Spleen (tissue), 7 donors: Measurements from ENCODE around the gene ITPKB.

ENCODE experiments used
- CTCF ChIP-seq, 11 experiments: fragments of 200-600 bp in 7 of 11; fragments of 450-650 bp in 4 of 11; sonication (generic) in 4 of 11; IDR thresholded peaks in 8 of 11; conservative IDR thresholded peaks in 3 of 11; 1 replicate in 7 of 11; 2 replicates in 4 of 11; pipeline versions ENCODE4 v1.4.0 to v1.8.0; 2016 to 2021; ENCODE audit warnings: antibody characterized with exemption in 11 of 11, inconsistent platforms in 4 of 11, mild to moderate bottlenecking in 1 of 11
- POLR2A ChIP-seq, 3 donors: fragments of 450-650 bp; IDR thresholded peaks; one replicate each; pipeline ENCODE4 v1.5.1; 2017; ENCODE audit warnings: antibody characterized with exemption in 3 of 3, mild to moderate bottlenecking in 1 of 3
- donor health status: DM: no; HTN: no; CAD: no; lungs with moderate emphysema.
- donor health status: DM: no; HTN: no; CAD: no.
- donor health status: DM: no; HTN: no; CAD: no.

DNA sequence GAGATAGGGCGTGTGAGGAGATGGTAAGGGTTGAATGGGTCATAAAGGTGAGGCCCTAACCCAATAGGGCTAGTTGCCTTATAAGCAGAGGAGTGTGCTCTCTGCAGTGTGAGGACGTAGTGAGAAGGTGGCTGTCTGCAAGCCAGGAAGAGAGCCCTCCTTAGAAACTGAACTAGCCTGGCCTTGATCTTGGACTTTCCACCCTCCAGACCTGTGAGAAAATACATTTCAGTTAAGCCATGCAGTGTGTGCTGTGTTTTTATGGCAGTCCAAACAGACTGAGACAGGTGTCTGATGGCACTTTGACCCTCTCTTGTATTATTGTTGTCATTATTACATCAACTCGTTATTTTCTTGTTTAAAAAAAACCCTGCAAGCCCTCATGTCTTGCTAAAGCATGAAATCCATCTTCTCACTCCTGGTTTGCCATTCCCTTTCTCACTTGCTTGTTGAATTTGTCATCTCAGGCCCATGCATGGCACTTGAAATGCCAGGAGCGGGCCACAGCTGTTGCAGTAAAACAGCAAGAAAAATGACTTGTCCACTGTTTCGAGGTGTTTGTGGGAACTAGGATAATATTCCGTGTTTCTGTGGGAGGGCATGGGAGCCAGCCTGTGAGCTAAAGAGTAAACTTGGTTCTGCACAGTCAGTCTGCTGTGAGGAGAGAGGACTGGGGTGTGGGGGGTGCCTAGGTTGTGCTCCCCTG, 111.9 kb downstream of the ITPKB start:
- TF ChIP-seq CTCF (IDR thresholded peaks at IDR 0.05 in 8 of 11, conservative IDR thresholded peaks at IDR 0.05 in 3 of 11) (no peak), POLR2A (IDR thresholded peaks at IDR 0.05) (no peak)
